ENCODE results near the gene CLHC1.

DNA sequence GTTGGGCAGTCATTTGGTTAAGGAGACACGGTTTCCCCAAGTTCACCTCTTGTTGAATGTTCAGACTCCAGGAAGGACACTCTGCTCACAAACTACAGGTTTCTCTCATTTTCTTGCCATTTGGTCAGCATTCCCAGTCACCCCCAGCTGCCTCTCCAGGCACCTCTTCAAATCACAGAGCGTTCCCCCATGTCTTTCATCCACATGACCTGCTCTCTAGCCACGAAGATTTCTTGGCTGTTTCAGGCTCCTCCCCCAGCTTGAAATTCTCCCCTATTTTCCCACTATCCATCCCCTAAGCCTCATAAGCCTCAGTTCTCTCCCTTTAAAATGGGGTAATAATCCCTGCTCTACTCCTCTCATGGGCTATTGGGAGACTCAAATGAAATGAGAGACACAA is 92.8 kb downstream of the CLHC1 start:
- TF ChIP-seq POLR2A (IDR thresholded peaks at IDR 0.05; ENCODE audit: borderline replicate concordance, extremely low read depth, insufficient read depth, insufficient read length), result no peak
- TF ChIP-seq CBX3 (IDR thresholded peaks at IDR 0.05; ENCODE audit: low read depth), result no peak
- no peak for TF ChIP-seq YY1 (IDR thresholded peaks at IDR 0.05; ENCODE audit: extremely low read depth, insufficient replicate concordance, low read depth, low read length)
- TF ChIP-seq, protein P1, sequence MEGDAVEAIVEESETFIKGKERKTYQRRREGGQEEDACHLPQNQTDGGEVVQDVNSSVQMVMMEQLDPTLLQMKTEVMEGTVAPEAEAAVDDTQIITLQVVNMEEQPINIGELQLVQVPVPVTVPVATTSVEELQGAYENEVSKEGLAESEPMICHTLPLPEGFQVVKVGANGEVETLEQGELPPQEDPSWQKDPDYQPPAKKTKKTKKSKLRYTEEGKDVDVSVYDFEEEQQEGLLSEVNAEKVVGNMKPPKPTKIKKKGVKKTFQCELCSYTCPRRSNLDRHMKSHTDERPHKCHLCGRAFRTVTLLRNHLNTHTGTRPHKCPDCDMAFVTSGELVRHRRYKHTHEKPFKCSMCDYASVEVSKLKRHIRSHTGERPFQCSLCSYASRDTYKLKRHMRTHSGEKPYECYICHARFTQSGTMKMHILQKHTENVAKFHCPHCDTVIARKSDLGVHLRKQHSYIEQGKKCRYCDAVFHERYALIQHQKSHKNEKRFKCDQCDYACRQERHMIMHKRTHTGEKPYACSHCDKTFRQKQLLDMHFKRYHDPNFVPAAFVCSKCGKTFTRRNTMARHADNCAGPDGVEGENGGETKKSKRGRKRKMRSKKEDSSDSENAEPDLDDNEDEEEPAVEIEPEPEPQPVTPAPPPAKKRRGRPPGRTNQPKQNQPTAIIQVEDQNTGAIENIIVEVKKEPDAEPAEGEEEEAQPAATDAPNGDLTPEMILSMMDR (IDR thresholded peaks at IDR 0.05 in 2 of 3, conservative IDR thresholded peaks at IDR 0.05 in 1 of 3; ENCODE audit: borderline replicate concordance in 1 of 3, insufficient read depth in 1 of 3, low read depth in 2 of 3, low read length in 2 of 3), result no peak
- no peak for TF ChIP-seq EZH2 (IDR thresholded peaks at IDR 0.05)

All from HCT116 (cell line).